ENCODE results near the gene TNS1. TPM values are rescaled to one million over a fixed set of nuclear protein-coding genes. Genes with fewer than 3 reads are reported as not detected.

Gene TNS1
- total and polyA plus RNA-seq, 10 of the 15 experiments (the other 5 are each of a cell fraction or from before 2014, with no cell fraction given), result 0.05 to 0.44 TPM; not detected in 8

- ATAC-seq, result no peak
- BruUV-seq (replicated peaks), result no TSS peak
- CTCF ChIA-PET, result no interaction called here
- Histone ChIP-seq H3K27me3 (replicated peaks in 1 of 2; ENCODE audit: control insufficient read depth in 2 of 2, insufficient read depth in 2 of 2, low read length in 1 of 2) (peaks cover 0 to 5% of the 10 kb centered on the region in 2 experiments; a peak in 3 of 4 replicates), H3K4me3 (no peak overlapping the region), H3K9ac (ENCODE audit: control insufficient read depth, insufficient read depth, low read length) (no peak overlapping the region), H3K4me2 (ENCODE audit: control insufficient read depth, insufficient read depth) (no peak overlapping the region), H3K4me1 (ENCODE audit: control insufficient read depth, insufficient read depth, low read length) (no peaks in the 10 kb centered on the region), H3K36me3 (ENCODE audit: control insufficient read depth in 2 of 2, insufficient read depth in 2 of 2, low read length in 1 of 2) (no peaks in the 10 kb centered on the region), H2AFZ (ENCODE audit: control insufficient read depth, low read depth, low read length) (no peak overlapping the region), H3K27ac (ENCODE audit: control insufficient read depth, insufficient read depth) (no peak overlapping the region), H3K79me2 (ENCODE audit: control insufficient read depth, insufficient read depth, low read length) (no peaks in the 10 kb centered on the region), H3K9me3 (replicated peaks; ENCODE audit: control insufficient read depth, insufficient read depth, low read length) (no peaks in the 10 kb centered on the region), H4K20me1 (ENCODE audit: control insufficient read depth, insufficient read depth) (no peaks in the 10 kb centered on the region)
- POLR2A ChIA-PET, result no interaction called here
- SMC1A ChIA-PET (ENCODE audit: uncharacterized antibody, unreplicated experiment), result no interaction called here
- no peak for FAIRE-seq
- WGBS (ENCODE audit: insufficient coverage, insufficient replicate concordance, low lambda C conversion rate, missing lambda C conversion rate), result 11% methylated on average over 14 of the region's 14 CpGs
- RAD21 ChIA-PET (ENCODE audit: unreplicated experiment), result no interaction called here
- in situ Hi-C loops (cut with MboI) (no loop called here), intact Hi-C loops (cut with micrococcal nuclease; ENCODE audit: unreplicated experiment) (no loop called here)
- DNase-seq (ENCODE audit: low read depth, low spot score), result no peak
- TF ChIP-seq ATF7 (IDR thresholded peaks at IDR 0.05; ENCODE audit: low read depth) (no peak), ZNF207 (IDR thresholded peaks at IDR 0.05; ENCODE audit: borderline replicate concordance) (no peak), PRDM15 (CRISPR knock-in tag; IDR thresholded peaks at IDR 0.05) (no peak), ZBTB4 (CRISPR knock-in tag; IDR thresholded peaks at IDR 0.05) (no peak), BMI1 (IDR thresholded peaks at IDR 0.05; ENCODE audit: borderline replicate concordance) (no peak), MEF2B (IDR thresholded peaks at IDR 0.05; ENCODE audit: partially characterized antibody, poor library complexity, severe bottlenecking) (no peak), MLLT1 (IDR thresholded peaks at IDR 0.05) (no peak), FOXM1 (IDR thresholded peaks at IDR 0.05; ENCODE audit: low read depth, low read length) (no peak), ZZZ3 (IDR thresholded peaks at IDR 0.05; ENCODE audit: control insufficient read depth, insufficient read length, low read depth) (no peak)
- TF ChIP-seq, protein P1, sequence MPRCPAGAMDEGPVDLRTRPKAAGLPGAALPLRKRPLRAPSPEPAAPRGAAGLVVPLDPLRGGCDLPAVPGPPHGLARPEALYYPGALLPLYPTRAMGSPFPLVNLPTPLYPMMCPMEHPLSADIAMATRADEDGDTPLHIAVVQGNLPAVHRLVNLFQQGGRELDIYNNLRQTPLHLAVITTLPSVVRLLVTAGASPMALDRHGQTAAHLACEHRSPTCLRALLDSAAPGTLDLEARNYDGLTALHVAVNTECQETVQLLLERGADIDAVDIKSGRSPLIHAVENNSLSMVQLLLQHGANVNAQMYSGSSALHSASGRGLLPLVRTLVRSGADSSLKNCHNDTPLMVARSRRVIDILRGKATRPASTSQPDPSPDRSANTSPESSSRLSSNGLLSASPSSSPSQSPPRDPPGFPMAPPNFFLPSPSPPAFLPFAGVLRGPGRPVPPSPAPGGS (IDR thresholded peaks at IDR 0.05; ENCODE audit: borderline replicate concordance, insufficient read depth, low read depth, low read length, poor library complexity, severe bottlenecking), result no peak
Measured at GRCh38 chr2:217827430-217828201, 175.2 kb downstream of the TNS1 start.
